OCI-LY1 (cell line): ENCODE data around the gene SERPINA4.
"Not testable (repeated sequence)": the region's sequence is repeated elsewhere in the genome, so short reads cannot be mapped to it uniquely, and the experiment has no call there.

ENCODE experiments used
- H2AFZ ChIP-seq: fragments of 200-600 bp; sonication (generic), shearing (Covaris generic); 2 replicates; pipeline ENCODE4 v1.6.0; 2014; ENCODE audit warnings: antibody characterized with exemption, mild to moderate bottlenecking, low read length
- H3F3A ChIP-seq: fragments of 200-600 bp; sonication (generic), shearing (Covaris generic); 2 replicates; pipeline ENCODE4 v1.6.0; 2014; ENCODE audit warnings: mild to moderate bottlenecking, antibody characterized with exemption, low read length, moderate library complexity; ENCODE audit not compliant: insufficient read depth
- H3K27ac ChIP-seq: fragments of 200-600 bp; sonication (generic); 2 replicates; pipeline ENCODE4 v1.5.1; 2014; ENCODE audit warnings: low read length, mixed run types, mild to moderate bottlenecking, low read depth; ENCODE audit not compliant: poor library complexity, severe bottlenecking
- H3K27me3 ChIP-seq: fragments of 200-600 bp; sonication (generic); 2 replicates; pipeline ENCODE4 v1.6.0; 2014; ENCODE audit warnings: antibody characterized with exemption, mild to moderate bottlenecking, low read length, moderate library complexity; ENCODE audit not compliant: insufficient read depth
- H3K36me3 ChIP-seq: fragments of 200-600 bp; sonication (generic); 2 replicates; pipeline ENCODE4 v1.6.1; 2014; ENCODE audit warnings: mild to moderate bottlenecking, antibody characterized with exemption, low read length, moderate library complexity, mixed read lengths; ENCODE audit not compliant: insufficient read depth
- H3K4me1 ChIP-seq: fragments of 200-600 bp; sonication (generic); 2 replicates; pipeline ENCODE4 v1.5.1; 2014; ENCODE audit warnings: mild to moderate bottlenecking, low read length, moderate library complexity; ENCODE audit not compliant: insufficient read depth, severe bottlenecking
- H3K4me2 ChIP-seq: fragments of 200-600 bp; sonication (generic), shearing (Covaris generic); 2 replicates; pipeline ENCODE4 v1.6.1; 2014; ENCODE audit warnings: low read length
- H3K4me3 ChIP-seq: fragments of 200-600 bp; sonication (generic); 2 replicates; pipeline ENCODE4 v1.5.1; 2014; ENCODE audit warnings: low read length, low read depth, mild to moderate bottlenecking, mixed read lengths; ENCODE audit not compliant: poor library complexity, severe bottlenecking
- H3K79me2 ChIP-seq: fragments of 200-600 bp; shearing (Covaris generic); 2 replicates; pipeline ENCODE4 v1.6.1; 2016; ENCODE audit warnings: mixed run types, low read length, mixed read lengths; ENCODE audit not compliant: insufficient read depth
- H3K9ac ChIP-seq: fragments of 200-600 bp; sonication (generic), shearing (Covaris generic); 2 replicates; pipeline ENCODE4 v1.6.1; 2014; ENCODE audit warnings: mild to moderate bottlenecking, low read length, mixed read lengths
- H3K9me2 ChIP-seq: fragments of 200-600 bp; sonication (generic), shearing (Covaris generic); 2 replicates; pipeline ENCODE4 v1.6.1; 2014; ENCODE audit warnings: low read depth, mild to moderate bottlenecking, low read length, mixed read lengths
- H3K9me3 ChIP-seq: fragments of 200-600 bp; shearing (Covaris generic); 2 replicates; pipeline ENCODE4 v1.6.1; 2014; ENCODE audit warnings: low read length, mixed read lengths
- H4K20me1 ChIP-seq: fragments of 200-600 bp; sonication (generic), shearing (Covaris generic); 2 replicates; pipeline ENCODE4 v1.6.0; 2016; ENCODE audit warnings: mild to moderate bottlenecking, low read length; ENCODE audit not compliant: insufficient read depth
- CTCF ChIP-seq: fragments of 200-600 bp; sonication (generic), shearing (Covaris generic); IDR thresholded peaks from 2 replicates; pipeline ENCODE4 v1.5.1; 2017; ENCODE audit warnings: mild to moderate bottlenecking, antibody characterized with exemption, low read length, moderate library complexity, mixed read lengths
- EZH2 ChIP-seq: fragments of 200-600 bp; sonication (generic), shearing (Covaris generic); IDR thresholded peaks from 2 replicates; pipeline ENCODE4 v1.8.0; 2017; ENCODE audit warnings: borderline replicate concordance, mixed run types, mild to moderate bottlenecking, antibody characterized with exemption, low read length, moderate library complexity, mixed read lengths

The SERPINA4 gene

GRCh38 chr14:94574336-94574735, 13.1 kb downstream of the SERPINA4 start:
- no peak overlapping the region for H3K4me3 ChIP-seq
- TF ChIP-seq CTCF: no peak
- no peak for TF ChIP-seq EZH2
- H3F3A ChIP-seq: no peaks in the 10 kb centered on the region
- H3K27ac ChIP-seq: no peak overlapping the region
- no peaks in the 10 kb centered on the region for H3K4me1 ChIP-seq
- no peaks in the 10 kb centered on the region for H3K9me2 ChIP-seq
- no peaks in the 10 kb centered on the region for H3K36me3 ChIP-seq
- no peaks in the 10 kb centered on the region for H3K79me2 ChIP-seq
- H2AFZ ChIP-seq: no peak overlapping the region
- no peak overlapping the region for H3K9ac ChIP-seq
- no peaks in the 10 kb centered on the region; the same call in 1 of the 2 replicates for H3K27me3 ChIP-seq
- H3K9me3 ChIP-seq: no peaks in the 10 kb centered on the region
- no peaks in the 10 kb centered on the region for H4K20me1 ChIP-seq
- no peak overlapping the region for H3K4me2 ChIP-seq

GRCh38 chr14:94575730-94576585, 14.7 kb downstream of the SERPINA4 start:
- Histone ChIP-seq H3K4me3 (no peak overlapping the region), H3K4me2 (no peak overlapping the region), H2AFZ (no peak overlapping the region), H3K9me3 (no peaks in the 10 kb centered on the region), H3K4me1 (no peaks in the 10 kb centered on the region), H3K9ac (no peak overlapping the region), H3K9me2 (no peaks in the 10 kb centered on the region), H3K27me3 (no peaks in the 10 kb centered on the region; the same call in 1 of the 2 replicates), H3K36me3 (no peaks in the 10 kb centered on the region), H4K20me1 (no peaks in the 10 kb centered on the region), H3K27ac (no peak overlapping the region), H3F3A (no peaks in the 10 kb centered on the region), H3K79me2 (no peaks in the 10 kb centered on the region)
- TF ChIP-seq CTCF (no peak), EZH2 (no peak)

GRCh38 chr14:94577472-94577871, 16.2 kb downstream of the SERPINA4 start:
- not testable (repeated sequence) for H3K27me3 ChIP-seq, H3K9me3 ChIP-seq, H3K27ac ChIP-seq, H3K4me2 ChIP-seq, H3K4me3 ChIP-seq, H3K4me1 ChIP-seq, H3F3A ChIP-seq, H4K20me1 ChIP-seq, H2AFZ ChIP-seq, H3K79me2 ChIP-seq, H3K36me3 ChIP-seq, H3K9me2 ChIP-seq, H3K9ac ChIP-seq

- no peaks in the 10 kb centered on the region; the same call in 1 of the 2 replicates for H3K27me3 ChIP-seq
These were observed 17.5 kb downstream of the SERPINA4 start for GRCh38 chr14:94578712-94579111.

More at GRCh38 chr14:94578712-94579111, 17.5 kb downstream of the SERPINA4 start:
- no peaks in the 10 kb centered on the region for H3F3A ChIP-seq
- H3K4me1 ChIP-seq: no peaks in the 10 kb centered on the region
- no peak overlapping the region for H3K27ac ChIP-seq
- no peak overlapping the region for H3K9ac ChIP-seq
- H3K9me2 ChIP-seq: no peaks in the 10 kb centered on the region
- no peaks in the 10 kb centered on the region for H3K9me3 ChIP-seq
- TF ChIP-seq CTCF (no peak), EZH2 (no peak)
- no peak overlapping the region for H2AFZ ChIP-seq
- H3K36me3 ChIP-seq: no peaks in the 10 kb centered on the region
- H4K20me1 ChIP-seq: no peaks in the 10 kb centered on the region
- H3K4me2 ChIP-seq: no peak overlapping the region
- no peaks in the 10 kb centered on the region for H3K79me2 ChIP-seq
- no peak overlapping the region for H3K4me3 ChIP-seq
